DOHH2 (cell line): Measurements from ENCODE around the gene NALCN.

Source experiments
- EZH2phosphoT487 ChIP-seq: fragments of 200-600 bp; sonication (generic); IDR thresholded peaks from 2 replicates; pipeline ENCODE4 v1.6.1; 2017; ENCODE audit warnings: borderline replicate concordance, mild to moderate bottlenecking, antibody characterized with exemption, low read length, moderate library complexity, mixed read lengths
- TF ChIP-seq, protein P1 (sequence below): fragments of 200-600 bp; sonication (generic); IDR thresholded peaks from one replicate; pipeline ENCODE4 v1.5.1; 2014; ENCODE audit warnings: antibody characterized with exemption, mild to moderate bottlenecking, low read depth, low read length; ENCODE audit not compliant: poor library complexity, severe bottlenecking

- TF ChIP-seq, protein P1, sequence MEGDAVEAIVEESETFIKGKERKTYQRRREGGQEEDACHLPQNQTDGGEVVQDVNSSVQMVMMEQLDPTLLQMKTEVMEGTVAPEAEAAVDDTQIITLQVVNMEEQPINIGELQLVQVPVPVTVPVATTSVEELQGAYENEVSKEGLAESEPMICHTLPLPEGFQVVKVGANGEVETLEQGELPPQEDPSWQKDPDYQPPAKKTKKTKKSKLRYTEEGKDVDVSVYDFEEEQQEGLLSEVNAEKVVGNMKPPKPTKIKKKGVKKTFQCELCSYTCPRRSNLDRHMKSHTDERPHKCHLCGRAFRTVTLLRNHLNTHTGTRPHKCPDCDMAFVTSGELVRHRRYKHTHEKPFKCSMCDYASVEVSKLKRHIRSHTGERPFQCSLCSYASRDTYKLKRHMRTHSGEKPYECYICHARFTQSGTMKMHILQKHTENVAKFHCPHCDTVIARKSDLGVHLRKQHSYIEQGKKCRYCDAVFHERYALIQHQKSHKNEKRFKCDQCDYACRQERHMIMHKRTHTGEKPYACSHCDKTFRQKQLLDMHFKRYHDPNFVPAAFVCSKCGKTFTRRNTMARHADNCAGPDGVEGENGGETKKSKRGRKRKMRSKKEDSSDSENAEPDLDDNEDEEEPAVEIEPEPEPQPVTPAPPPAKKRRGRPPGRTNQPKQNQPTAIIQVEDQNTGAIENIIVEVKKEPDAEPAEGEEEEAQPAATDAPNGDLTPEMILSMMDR: no peak
- no peak for TF ChIP-seq EZH2phosphoT487
Observed at GRCh38 chr13:101185606-101186005, 230.7 kb downstream of the NALCN start.
